Islet precursor cell (in vitro differentiated cells): ENCODE results near the gene BMAL1.

Experiments
- DNase-seq: peaks from one replicate; pipeline ENCODE4 v3.0.0-alpha.2; 2018

Gene BMAL1

GRCh38 chr11:13318498-13319295, 41.1 kb downstream of the BMAL1 start:
- peak; percentile 6 for DNase-seq

- DNase-seq = no peak
These were observed 43.1 kb downstream of the BMAL1 start for GRCh38 chr11:13320688-13321087.

DNA sequence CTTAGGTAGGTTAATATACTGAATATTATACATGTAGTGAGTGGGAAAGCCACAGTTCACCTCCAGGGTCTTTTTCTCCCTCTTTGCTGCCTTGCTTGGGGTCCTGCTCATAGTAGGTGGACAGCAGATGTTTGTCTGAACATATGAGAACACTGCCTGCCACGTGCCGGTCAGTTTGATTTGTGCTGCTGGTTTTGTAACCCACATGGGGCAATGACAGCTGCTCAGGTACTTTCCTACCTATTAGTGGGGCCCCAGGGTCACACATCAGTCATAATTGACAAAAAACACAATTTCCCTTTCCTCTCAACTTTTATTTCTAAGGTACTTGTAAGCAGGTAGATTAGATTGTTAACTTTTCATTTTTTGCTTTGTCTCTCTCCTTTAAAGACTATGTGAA, 43.8 kb downstream of the BMAL1 start:
- DNase-seq = no peak

DNA sequence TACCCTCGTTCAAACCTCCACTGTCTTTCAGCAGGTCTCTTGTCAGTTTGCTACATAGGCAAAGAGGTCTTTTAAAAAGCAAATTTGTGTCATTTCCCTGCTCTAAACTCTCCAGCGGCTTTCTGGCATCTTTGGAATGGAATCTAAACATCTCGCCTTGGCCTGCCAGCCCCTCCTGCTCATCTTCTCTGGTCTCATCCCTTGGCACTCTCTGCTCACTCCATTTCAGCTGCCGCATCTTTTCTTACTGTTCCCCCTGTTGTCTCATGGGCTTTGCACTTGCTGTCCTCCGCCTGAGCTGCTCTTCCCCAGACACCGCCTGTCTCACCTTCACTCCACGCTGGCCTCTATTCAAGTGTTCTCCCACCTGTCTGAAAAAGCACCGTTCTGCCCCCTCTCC, 46.6 kb downstream of the BMAL1 start:
- DNase-seq = no peak

DNA sequence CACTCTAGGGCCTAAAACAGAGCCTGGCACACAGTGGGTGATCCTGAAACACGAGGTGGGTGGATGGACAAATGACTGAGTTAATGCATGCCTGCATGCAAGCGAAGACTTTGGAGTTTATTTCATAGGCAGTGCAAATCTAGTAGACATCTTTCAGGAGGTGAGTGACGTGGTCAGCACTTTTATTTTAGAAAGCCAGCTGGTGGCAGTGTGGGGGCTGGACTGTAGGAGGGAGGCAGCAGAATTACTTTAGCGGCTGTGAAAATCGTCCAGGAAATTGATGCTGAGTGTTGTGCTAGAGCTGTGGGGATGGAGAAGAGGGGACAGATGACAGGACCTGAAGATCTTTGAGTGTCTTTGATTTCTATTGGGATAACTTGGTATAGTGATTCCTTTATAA, 47.1 kb downstream of the BMAL1 start:
- no peak for DNase-seq

- DNase-seq = no peak
These were observed 49.8 kb downstream of the BMAL1 start for GRCh38 chr11:13327421-13327820.

DNA sequence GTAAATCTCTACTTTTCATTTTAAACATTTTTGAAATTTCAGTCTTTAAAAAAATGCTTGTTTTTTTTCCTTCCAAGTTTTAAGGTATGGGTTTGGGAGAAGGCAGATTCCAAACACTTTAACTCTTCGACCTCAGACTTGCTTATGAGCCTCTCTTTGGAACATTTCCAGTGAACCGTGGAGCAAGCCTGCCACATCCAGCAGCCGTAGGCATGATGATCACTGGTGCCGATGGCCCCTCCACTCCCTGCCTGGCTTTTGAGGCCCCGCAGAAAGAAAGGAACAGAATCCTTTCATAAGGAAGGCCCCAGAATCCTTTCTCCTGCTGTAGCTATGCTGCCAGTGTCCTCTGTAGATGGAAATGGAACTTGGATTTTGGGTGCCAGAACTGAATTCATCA, 50.7 kb downstream of the BMAL1 start:
- DNase-seq = no peak

DNA sequence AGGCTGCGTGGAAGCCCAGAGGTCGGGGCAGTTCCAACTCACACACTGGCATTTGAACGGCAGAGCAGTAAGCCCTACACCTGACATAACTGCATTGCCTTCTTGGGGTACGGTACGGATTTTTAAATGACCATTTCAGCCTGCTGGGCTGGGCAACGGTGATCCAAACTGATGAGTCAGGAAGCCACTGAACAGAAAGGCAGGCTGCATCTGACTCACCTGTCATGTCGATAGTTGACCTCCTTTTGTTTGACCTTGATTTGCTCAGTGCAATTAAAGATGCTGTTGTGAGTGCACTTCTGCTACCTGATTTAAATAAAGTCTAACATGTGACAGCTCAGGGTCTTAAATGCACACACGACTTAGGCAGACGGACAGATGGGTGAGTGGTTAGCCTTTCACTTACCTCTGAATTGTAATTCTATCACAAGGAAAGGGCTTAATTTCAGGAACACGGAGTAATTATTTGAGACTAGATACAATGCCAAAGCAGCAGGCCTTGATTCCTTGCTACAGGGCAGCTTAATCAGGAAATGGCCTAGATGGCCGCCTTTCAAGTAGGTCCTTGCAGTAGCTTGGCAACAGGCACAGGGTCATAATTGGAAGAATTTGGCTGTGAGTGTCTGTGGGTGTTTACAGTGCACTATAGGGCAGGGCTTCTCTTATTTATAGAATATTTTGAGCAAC, 52.2 kb downstream of the BMAL1 start:
- no peak for DNase-seq

DNA sequence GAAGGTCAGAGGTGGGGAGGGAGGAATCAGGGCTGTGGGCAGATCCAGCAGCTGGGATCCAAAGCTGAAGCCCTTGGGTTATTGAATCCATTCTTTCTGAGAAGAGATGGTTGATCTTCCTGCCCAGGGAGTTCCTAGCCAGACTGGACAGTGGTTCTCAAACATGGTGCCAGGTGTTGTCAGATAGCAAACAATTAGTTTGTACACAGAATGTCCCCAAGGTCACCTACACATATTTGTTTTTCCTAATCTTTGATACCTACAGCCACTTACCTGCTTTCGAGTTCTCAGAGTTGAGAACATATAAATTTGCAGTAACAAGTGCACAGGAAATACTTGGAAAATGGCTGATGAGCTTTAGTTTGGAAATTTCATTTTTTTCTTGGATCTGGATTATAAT, 54.5 kb downstream of the BMAL1 start:
- DNase-seq = no peak

GRCh38 chr11:13333456-13333957, 55.9 kb downstream of the BMAL1 start:
- no peak for DNase-seq

- DNase-seq = no peak
These were observed 56.6 kb downstream of the BMAL1 start for GRCh38 chr11:13334034-13334786.

- DNase-seq = peak; percentile 81
These were observed 57.7 kb downstream of the BMAL1 start for GRCh38 chr11:13335319-13335718.

- peak; percentile 52 for DNase-seq
These were observed 58.8 kb downstream of the BMAL1 start for GRCh38 chr11:13336246-13336878.

DNA sequence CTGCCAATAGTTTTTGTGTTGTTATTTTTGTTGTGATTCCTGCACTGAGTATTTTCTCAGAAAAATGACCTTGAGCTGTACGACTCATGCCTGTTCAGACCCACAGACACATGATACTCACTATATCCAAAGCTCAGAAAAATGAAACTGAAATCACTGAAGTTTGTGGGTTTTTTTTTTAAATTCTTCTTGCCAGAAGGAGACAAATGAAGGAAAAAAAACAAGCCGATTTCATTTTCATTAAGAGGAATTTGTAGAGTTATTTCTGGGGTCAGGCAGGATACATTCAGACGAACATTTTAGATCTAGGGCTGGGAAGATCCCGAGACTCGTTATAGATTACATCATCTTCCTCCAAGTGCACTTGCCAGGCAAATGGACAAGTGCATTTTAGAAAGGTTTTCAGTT, 60.4 kb downstream of the BMAL1 start:
- DNase-seq = no peak

GRCh38 chr11:13338427-13339069, 61.0 kb downstream of the BMAL1 start:
- DNase-seq = peak; percentile 66

DNA sequence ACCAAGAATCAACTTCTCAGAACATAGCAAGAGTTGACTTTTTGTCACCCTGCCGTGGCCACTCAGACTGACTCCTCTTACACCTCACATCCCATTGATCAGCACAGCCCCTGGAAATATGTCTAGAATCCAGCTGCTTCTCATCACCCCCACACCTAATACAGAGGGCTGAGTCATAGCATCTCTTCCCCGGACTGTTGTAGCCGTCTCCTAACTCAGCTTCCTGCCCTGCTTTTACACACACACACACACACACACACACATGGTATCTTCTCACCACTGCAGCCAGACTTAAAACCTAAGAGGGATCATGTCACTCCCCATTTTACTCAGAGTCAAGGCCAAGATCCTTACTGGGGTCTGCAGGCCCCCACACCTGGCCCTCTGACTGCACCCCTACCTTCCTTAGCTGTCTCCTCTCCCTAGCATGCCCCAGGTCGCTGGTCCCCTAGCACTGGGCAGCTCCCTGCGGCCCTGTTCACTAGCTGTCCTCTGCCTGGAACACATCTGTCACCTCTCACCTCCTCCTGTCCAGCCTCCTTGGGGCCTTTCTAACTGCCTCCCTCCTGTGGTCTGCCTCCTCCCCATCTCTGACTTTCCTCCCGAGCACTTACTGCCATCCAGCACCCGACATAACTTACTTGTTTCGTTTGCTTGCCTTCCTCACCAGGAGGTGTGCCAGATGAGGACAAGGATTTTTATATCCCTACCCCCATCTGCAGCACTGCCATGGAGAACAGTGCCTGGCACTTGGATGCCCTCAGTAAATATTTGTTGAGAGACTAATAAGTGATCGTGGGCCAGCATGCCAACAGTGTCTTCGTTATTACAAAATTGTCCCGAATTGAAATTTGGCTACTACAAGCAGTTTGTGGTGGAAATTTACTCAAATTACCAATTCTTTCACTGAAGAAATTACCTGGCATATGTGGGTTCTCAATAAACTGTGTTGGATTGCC, 61.9 kb downstream of the BMAL1 start:
- DNase-seq = peak; percentile 93

DNA sequence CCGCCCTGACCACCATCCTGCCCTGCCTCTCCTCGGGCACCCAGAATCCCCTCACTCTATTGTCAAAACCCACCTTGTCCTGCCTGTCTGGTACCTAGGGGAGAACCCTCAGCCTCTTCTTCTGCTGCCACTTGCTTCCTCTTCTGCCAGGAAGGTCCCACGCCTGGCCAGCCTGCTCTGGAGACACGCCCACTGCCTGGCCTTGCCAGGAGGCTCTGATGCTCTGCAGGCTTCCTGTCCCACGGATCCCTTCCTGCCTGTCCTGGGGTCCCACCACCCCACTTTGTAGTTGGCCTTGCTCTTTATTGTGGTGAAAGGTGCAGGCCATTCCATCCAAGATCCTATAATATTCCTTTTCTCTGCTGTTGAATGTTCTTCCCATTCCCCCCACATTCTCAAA, 63.4 kb downstream of the BMAL1 start:
- DNase-seq = peak; percentile 37

- DNase-seq = no peak
These were observed 65.5 kb downstream of the BMAL1 start for GRCh38 chr11:13343067-13343466.

DNA sequence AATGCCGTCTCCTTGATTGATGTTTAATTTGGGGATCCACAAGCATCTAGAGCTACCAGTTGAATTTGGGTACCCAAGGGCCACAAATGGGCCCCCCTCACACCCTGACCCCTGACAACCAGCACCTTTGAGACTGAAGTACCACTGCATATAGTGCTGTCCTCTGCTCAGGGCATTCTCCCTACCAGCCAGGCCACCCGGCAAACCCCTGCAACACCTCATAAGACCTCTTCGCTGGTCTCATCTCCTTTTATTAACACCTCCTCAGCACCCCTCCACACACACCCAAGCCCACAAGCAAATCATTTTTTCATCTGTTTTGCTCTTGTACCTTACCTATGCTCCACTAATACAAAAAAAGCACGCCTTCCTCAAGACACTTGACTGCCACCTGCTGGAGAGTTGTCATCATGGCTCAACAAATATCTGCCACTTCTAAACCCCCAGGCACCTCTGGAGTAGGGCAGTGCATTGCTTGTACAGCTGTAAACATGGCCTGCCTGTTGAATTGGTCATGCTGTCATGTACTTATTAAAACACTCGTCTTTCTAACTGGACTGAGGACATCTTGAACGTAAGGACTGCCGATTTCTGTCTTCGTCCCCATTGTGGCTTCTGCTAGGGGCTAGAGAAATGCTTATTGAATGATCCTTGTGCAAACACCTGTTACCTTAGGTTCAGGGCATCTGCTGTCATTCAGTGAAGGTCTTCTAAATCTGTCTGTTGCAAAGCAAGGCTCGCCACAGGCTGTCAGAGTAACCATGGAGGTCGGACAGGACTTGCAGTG, 66.5 kb downstream of the BMAL1 start:
- DNase-seq = peak; percentile 85

GRCh38 chr11:13344818-13345217, 67.2 kb downstream of the BMAL1 start:
- no peak for DNase-seq
